RPMI8226 (cell line): Measurements from ENCODE around the gene PIGZ.
A peak's percentile ranks its signal among the peaks of the same experiment; 100 is the strongest.

ENCODE experiments used
- DNase-seq: peaks from one replicate; pipeline ENCODE4 v3.0.0-alpha.2; 2015

PIGZ gene, protein sequence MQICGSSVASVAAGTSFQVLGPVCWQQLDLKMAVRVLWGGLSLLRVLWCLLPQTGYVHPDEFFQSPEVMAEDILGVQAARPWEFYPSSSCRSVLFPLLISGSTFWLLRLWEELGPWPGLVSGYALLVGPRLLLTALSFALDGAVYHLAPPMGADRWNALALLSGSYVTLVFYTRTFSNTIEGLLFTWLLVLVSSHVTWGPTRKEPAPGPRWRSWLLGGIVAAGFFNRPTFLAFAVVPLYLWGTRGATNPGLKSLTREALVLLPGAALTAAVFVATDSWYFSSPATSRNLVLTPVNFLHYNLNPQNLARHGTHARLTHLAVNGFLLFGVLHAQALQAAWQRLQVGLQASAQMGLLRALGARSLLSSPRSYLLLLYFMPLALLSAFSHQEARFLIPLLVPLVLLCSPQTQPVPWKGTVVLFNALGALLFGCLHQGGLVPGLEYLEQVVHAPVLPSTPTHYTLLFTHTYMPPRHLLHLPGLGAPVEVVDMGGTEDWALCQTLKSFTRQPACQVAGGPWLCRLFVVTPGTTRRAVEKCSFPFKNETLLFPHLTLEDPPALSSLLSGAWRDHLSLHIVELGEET

DNA sequence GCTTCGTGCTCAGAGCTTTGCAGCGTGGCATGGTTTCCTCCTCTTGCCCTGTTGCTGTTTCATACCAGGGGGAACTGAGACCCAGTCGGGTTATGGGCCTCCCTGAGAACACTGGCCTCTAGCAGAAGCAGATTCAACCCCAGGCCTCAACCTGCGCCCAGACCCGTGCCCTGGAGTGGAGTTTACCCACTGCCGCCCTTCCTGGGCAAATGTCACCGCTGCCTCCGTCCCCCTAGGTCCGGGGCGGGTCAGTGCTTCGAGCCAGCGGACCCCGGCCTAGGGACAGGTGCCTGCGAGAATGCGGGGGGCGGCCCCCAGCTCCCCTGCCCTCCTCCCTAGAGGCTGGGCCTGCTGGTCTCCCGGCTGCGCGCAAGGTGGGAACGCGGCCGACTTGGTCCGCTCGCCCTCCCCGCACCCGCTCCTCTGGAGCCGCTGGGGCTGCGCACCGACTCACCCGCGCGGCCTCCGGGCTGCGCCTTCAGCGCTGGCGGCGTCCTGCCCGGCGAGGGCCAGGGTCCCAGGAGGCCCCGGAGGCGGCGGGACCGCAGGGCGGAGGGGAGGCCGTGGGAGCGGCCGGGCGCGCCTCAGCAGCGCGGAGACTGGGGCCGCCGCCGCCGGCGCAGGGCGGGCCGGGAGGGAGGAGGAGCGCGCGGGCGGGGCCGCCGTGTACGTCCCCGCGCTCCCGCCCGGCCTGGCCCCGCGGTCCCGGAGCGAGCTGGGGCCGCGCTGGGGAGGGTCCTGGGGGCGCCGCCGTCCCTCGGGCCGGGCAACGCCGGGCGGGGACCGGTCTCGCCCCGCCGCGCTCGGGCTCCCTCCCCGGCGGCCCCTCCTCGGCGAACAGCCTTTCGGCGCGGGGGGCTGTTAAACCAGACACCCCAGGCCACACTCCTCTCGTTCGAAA, at the start of gene PIGZ:
TSS of gene PIGZ (minus strand) at position 601 of the 901 bp plus-strand sequence. CDS start 16,802 bp downstream, outside the sequence.
- peak; percentile 73 for DNase-seq

DNA sequence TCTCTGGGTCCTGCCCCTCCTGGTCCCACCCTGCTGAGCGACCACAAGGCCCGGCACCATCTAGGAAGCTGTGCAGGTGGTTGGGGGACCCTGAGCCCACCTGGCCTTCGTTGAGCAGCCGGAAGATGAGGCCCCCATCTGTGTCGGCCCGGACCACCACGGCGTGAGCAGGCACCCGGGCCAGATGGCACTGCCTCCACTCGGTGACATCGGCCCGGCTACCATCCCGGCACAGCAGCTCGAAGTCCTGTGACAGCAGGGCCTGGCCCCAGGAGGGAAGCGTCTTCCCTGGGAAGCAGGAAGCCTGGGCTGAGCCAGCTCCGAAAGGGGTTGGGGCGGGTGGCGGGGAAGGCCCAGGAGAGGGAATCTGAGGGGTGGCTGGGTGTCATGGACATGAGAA, 48.4 kb upstream of the PIGZ start:
- no peak for DNase-seq

DNA sequence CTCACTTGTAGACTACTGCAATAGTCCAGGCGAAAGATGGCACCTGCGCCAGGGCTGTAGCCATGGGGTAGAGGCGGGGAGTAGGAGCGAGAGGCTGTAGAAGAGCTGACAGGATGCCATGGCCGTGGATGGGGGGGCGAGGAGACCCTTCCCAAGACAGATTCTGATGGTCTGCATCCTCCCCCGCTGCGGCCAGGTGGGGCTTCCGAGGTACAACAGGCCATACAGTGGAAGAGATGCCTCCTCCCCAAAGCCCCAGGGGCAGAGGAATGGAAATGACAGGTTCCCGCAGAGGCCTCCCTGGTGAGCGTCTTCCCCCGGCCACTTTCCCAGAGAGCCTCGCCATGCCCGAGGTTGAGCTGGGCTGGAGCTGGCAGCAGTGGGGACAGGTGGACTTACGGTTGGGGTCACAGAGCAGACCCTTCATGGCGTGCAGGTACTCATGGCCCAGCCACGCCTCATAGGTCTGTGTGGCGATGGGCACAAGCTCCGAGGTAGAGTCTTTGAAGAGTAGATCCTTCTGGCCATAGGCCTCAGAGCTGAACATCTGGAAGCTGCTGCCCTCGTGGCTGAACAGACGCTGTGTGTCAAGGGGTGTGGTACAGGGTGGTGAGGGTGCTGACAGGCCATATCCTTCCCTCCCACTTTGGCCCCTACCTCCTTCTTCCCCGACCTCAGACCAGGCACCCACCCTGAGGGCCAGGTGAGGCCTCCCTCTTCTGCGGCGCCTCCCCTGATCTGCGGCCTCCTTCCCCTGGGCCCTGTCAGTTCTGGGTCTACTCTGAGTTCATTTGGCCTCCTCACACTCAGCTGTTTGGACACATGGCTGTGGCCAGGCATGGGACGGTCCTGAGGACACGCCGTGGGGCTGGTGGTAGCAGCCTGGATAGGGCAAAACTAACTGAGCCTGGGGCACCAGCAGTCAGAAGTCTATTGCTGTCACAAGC, 47.4 kb upstream of the PIGZ start:
- DNase-seq = no peak

DNA sequence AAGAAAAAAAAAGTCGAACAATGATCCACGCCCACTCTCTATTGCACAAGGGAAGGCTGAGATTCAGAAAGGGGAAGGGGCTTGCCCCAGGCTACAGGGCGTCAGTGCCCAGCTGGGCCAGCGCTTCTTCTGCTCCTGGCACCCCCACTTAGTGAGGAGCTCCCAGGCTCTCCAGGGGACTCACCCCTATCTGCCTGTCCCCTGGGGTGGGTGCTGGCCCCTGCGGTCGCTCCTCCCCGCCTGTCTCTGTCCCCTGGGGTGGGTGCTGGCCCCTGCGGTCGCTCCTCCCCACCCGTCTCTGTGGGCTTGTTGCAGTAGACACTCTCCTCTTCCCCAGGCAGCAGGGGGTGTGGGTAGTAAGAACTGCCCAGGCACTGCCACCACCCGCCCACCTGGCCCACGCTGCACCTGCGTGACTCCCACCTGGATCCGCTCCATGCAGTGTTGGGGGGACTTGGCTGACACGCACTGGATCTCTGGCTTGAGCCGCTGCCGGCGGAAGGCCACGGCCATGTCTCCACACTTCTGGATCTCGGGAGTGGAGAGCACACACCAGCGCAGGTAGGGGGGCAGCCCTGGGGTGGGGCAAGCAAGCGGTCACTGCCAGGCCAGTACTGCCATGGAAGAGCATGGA, 46.4 kb upstream of the PIGZ start:
- no peak for DNase-seq

DNA sequence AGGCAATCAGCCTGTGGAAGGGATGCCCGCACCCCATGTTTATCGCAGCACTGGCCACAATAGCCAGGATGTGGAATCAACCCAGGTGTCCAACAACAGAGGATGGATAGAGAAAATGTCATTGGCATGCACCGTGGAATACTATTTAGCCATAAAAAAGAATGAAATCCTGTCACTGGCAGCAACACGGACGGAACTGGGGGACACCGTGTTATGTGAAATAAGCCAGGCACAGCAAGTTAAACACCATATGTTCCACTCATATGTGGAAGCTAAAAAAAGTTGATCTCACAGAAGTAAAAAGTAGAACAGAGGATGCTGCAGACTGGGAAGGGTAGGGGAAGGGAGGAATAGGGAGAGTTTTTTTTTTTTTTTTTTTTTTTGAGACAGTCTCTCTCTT, 45.4 kb upstream of the PIGZ start:
- DNase-seq = no peak

DNA sequence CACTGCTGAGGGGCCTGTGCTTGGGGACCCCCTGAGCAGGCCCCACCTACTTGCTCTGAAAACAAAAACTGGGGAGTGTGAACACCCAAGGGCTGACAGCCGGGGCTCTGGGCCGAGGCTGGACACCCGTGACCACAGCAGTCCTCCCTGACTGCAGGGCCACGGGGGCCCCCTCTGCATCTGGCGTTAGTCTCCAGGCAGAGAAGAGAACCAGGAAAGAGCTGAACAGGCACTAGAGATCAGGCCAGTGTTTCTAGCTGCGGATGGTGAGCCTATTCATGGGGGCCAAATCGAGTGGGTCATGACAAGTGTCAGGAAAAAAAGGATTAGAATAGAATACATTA, 43.9 kb upstream of the PIGZ start:
- DNase-seq = no peak

DNA sequence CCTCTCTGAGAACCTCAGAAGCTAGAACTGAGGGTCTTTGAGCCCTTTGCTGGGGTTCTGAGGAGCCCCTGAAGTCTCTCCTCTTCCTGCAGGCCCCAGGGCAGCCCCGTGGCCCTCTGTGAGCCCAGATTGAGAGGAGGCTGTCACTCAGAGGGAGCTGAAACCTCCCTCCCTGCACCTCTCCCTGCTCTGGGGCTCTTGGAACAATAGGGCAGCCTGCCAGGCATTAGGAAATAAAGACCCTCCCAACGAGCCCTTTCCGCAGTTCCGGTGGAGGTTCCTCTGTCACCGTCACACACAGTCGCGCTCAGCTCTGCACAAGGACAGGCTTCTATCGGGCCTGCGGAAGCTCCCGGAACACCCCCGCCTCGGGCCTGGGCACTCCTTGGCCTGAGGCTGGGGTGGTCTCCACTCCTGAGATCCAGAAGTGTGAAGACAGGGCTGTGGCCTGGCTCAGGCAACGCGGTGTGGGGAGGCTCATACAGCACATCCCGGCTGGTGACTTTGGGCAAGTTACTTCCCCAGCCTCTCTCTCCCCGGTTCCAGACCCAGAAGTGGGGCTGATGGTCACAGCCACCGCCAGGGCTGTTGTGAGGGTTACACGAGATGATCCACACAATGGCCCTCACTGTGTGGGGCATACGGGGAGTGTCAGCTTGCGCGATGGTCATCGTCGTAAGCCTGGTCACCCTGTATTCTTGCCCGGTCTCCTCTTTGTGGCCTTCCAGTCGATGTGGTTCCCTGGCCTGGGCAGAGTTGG, 43.3 kb upstream of the PIGZ start:
- DNase-seq = no peak

DNA sequence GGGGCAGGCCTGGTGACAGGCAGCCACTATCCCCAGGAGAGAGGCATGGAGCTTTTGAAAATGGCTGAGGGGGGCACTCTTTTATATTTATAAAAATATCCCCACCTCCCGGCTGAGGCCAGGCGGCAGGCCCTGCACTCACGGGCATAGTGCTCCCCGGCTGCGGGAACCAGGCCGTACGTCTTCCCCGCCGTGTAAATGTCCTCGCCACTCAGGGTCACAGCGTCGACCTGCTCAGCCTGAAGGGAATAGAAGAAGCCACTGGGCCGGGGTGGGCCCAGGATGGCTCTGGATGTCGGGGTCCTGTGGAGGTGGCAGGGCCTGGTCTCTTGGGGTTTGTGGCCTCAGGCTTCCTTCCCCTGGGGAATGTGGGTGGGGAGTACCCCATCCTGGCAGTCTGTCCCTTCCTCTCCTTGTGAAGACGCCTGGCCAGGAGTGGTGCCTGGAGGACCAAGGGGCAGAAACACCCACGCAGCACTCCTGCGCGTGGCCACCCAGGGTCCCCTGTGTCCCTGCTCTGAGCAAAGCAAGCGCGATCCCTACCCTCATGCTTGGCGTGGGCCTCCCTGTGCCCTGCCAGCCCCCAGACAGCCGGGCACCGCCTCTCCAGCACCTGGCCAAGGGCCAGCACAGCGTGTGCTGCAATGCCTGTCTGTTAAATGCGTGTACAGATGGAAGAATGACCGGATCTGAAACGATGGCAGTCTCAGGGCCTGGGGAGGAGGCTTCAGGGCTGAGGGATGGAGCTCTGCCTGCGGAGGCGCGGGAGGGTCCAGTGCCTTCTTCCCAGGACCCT, 42.1 kb upstream of the PIGZ start:
- no peak for DNase-seq

DNA sequence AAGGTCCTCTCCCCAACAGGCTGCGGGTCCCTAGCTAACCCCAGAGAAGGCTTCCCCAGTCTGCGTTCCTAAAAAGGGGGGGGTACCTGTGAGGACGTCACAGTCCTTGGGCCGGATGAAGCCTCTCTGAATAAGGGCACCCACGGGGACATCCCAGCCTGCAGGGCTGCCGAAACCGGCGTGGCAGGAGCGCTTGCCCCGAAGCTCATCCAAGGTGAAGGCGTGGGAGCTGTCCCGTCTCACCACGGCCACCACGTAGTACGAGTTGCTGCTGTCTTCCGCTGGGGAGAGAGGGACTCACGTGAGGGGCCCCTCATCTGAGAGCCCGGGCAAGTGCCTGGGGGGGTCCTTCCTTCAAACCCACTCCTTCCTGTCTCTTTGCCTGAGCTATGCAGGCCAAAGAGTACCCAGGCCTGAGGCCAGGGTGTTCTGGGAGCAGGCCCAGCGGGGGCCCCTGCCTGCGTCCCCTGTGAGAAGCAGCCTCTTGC, 40.9 kb upstream of the PIGZ start:
- DNase-seq = no peak

DNA sequence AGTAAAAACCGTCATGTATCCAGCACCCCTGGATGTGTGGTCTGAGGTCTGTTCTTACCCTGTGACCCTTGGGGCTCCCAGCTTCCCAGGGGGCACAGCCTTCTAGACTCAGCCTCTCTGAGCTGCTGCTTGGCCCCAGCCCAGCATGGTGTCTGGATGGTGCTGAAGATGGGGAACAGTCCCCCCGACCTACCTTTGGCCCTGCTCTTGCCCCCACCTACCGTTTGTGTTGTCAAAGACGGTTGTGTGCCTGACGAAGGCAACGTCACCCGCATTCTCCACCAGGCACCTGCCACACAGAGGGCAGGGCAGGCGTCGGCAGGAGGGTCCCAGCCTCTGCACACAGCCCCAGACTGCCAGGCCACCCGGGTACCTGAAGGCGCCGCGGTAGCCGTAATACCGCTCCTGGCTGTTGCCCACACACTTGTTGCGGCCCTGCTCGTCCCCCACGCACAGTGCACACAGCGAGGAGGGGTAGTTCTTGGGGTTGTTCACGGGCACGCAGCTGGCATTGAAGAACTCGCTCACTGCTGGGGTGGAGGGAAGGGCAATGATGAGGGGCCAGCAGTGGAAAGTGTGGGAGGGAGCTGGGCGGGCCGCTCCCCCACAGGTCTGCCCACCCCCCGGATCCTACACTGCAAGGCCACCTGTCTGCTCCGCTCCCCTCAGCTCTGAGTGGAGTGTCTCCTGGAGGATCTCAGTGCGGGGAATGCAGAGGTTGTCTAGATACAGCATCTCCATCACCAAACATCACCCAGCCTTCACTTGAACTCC, 40.0 kb upstream of the PIGZ start:
- DNase-seq = no peak

DNA sequence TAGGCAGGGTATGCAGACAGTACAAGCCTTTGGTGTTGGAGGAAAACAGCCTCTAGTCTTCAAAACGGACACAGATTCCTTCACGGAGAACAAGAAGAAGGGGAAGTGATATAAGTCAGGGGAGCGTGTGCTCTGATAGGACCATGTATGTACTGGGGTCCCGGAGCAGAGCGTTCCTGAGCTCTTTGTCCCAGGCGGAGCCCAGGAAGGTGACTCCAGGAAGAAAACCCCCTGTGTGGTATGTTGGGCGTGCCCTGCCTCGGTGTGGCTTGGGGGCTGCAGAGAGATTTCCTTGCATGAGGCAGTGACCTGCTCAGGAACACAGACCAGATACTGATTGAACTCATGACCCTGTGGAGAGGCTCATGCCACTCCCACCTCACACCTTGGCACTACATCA, 39.3 kb upstream of the PIGZ start:
- DNase-seq = no peak

DNA sequence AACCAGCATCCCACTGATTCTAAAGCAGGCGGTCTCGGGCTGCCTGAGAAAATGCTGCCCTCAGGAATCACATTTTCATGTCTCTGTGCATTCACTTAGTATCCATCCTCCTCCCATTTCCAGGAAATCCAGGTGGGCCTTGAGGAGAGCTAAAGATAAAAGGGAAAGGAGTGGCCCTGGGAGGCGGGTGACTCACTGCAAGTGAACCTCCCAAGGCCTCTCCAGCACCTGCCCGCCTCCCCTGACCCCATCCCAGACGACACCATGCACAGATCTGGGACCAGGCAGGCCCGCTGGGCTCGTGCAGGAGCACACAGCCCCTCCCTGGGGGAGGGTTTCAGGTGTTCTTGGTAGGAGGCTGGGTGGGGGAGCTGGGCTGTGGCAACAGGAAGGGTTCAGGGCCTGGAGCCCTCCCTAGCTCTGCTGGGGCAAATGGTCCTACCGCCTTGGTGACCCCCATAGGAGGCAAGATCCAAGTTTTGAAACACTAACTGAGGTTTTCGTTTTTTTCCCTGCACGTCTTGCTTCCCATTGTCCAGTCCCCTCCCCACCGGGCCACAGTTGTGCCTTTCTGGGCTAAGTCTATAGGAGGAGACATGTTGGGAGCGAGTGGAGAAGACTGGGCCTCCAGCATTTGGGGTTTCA, 38.8 kb upstream of the PIGZ start:
- DNase-seq = no peak

DNA sequence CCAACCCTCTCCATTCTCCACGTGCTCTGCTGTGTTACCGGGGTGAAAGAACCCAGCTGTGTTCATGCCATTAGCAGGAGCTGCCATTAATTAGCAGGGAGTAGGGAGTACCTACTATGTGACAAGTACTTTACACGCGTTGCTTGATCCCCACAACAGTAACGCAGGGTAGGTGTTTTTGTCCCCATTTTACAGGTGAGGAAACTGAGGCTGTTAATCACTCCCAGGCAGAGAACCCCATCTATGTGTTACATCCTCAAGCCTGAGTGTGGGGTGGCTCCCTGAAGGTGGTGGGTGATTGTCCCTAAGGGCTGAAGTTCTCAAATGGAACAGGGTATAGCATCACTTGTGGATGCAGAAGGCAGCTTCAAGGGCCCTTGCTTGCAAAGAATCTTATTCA, 38.2 kb upstream of the PIGZ start:
- no peak for DNase-seq

DNA sequence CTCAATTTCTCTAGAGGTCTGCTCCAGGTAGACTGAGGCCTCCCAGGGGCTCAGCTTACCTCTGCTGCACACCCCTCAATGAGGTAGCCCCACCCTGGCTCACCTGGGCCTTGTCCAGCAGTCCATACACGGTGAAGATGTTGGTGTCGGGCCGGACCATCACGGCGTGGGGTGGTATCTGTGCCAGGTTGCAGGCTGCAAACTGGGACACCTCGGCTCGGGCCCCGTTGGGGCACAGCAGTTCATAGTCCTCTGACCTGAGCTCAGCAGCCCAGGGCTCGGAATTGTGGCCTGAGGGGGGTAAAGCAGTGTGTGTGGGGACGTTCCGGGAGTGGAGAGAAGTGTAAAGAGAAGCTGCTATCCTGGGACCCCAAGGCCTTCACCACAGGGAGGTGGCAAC, 37.8 kb upstream of the PIGZ start:
- DNase-seq = no peak

DNA sequence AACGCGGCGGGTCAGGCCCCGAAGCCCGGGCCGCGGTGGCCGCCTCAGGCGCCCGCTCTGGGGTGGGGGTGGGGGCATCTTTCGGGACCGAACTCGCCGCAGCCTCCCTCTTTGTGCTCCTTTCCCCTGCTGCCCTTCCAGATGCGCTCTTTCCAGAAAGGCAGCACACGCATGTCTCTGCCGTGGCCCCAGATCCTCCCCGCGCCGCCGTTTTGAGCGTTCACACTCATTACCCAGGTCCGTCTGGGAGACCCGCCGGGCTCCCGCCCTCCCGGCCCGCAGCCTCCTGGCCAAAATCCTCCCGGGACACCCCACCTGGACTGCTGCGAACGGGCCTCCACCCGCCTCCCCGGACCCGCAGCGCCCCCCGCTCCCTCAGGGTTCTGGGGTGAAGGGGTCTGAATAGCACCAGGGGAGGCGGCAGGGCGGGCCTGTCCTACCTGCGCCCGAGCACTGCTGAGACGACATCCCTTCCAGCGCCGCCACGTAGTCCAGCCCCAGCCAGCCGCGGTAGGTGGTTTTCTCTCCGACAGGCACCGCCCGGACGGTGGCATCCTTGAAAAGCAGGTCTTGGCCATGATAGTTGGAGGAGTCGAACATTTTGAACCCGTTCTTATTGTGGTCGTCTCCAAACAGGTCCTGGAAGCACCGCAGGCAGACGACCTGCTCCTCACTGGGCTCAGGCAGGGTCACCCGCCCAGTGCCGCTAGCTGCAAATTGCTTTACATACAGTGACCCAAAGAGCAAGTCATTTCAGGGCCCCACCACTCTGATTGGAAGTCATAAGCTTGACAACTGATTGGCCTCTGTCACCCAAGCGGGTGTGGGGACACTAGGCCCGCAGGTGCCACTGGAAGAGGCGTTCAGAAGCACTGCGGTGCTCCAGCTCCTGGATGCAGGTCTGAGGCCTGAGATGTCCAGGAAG, 35.1 kb upstream of the PIGZ start:
- DNase-seq = peak; percentile 51

DNA sequence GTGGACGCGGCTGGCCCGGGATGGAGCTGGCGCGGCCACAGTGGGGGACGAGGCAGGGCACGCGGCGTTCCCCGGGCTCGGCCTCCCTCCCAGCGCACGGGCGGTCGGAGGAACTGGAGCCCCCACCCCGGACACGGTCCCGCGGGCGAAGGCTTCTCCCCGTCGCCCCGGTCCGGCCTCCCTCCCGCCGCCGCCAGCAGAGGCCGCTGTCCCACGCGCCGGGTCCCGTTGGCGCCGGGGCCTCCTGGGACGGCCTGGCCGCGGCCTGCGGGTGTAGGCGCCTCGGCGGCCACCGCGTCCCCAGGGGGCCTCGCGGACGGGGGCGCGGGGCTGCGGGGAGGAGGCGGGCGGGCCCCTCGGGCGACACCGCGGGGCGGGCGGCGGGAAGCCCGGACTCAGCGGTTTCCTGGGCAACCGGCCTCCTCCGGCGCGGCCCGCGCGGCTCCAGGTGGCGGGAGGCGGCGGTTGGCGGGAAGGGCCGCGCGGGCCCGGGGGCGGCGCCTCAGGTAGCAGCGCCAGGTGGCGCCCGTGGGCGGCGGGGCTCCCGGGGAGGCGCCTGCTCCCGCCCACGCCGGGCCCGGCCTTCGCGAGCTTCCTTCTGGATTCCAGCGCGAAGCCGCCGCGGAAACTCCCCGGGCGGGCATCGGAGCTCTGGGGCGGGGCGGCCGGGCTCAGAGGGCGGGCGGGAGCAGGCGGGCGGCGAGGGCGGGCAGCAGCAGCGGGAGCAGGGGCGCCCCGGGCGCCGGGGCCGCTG, 34.2 kb upstream of the PIGZ start:
- DNase-seq = peak; percentile 92
